K562 (cell line): Measurements from ENCODE around the gene DNASE1L3.

ENCODE experiments used
- CTCF ChIP-seq, 3 experiments: IDR thresholded peaks in 2 of 3; conservative IDR thresholded peaks in 1 of 3; 2 replicates each; pipeline ENCODE4 v1.5.1; 2011 to 2012; ENCODE audit warnings: low read length in 3 of 3, mild to moderate bottlenecking in 3 of 3, control low read depth in 2 of 3, improper control_type of control experiment in 1 of 3, inconsistent platforms in 1 of 3, low read depth in 1 of 3, mixed read lengths in 1 of 3, moderate library complexity in 1 of 3; ENCODE audit not compliant: insufficient read depth in 2 of 3
- FOXK1 ChIP-seq: sonication (generic); formaldehyde crosslinking; IDR thresholded peaks from 2 replicates; pipeline ENCODE4 v1.8.0; 2022; ENCODE audit warnings: missing genetic modification reagents, mild to moderate bottlenecking, borderline replicate concordance
- GMEB1 ChIP-seq: fragments of 250-450 bp; sonication (Bioruptor Pico); IDR thresholded peaks from 2 replicates; pipeline ENCODE4 v1.4.0; 2020; ENCODE audit warnings: mild to moderate bottlenecking
- MAX ChIP-seq: sonication (generic); formaldehyde crosslinking; IDR thresholded peaks from 2 replicates; pipeline ENCODE4 v1.9.0; 2022; ENCODE audit warnings: mild to moderate bottlenecking, missing genetic modification reagents
- POLR2A ChIP-seq: fragments of 450-650 bp; conservative IDR thresholded peaks from 2 replicates; pipeline ENCODE4 v1.6.1; 2016
- POLR3A ChIP-seq: IDR thresholded peaks from 2 replicates; pipeline ENCODE4 v1.6.1; 2011; ENCODE audit warnings: borderline replicate concordance, mild to moderate bottlenecking, moderate library complexity; ENCODE audit not compliant: insufficient read length, insufficient read depth; ENCODE audit errors: extremely low read depth
- PRDM10 ChIP-seq: fragments of 450-650 bp; IDR thresholded peaks from 2 replicates; pipeline ENCODE4 v1.6.1; 2018; ENCODE audit not compliant: partially characterized antibody
- RBM39 ChIP-seq: fragments of 200-400 bp; formaldehyde crosslinking; optimal IDR thresholded peaks from 2 replicates; pipeline ENCODE3; 2018; ENCODE audit warnings: low read depth, low read length
- RFX5 ChIP-seq: IDR thresholded peaks from 2 replicates; pipeline ENCODE4 v1.6.1; 2011; ENCODE audit warnings: low read depth, mild to moderate bottlenecking, improper control_type of control experiment, low read length
- UBTF ChIP-seq, 2 experiments: IDR thresholded peaks; 2 replicates each; pipeline ENCODE4 v1.6.1; 2012; ENCODE audit warnings: improper control_type of control experiment in 2 of 2, low read depth in 2 of 2, low read length in 2 of 2, borderline replicate concordance in 1 of 2

- TF ChIP-seq CTCF (IDR thresholded peaks at IDR 0.05 in 2 of 3, conservative IDR thresholded peaks at IDR 0.05 in 1 of 3; ENCODE audit: insufficient read depth in 2 of 3, low read depth in 1 of 3, low read length in 3 of 3) (no peak), PRDM10 (no peak), UBTF (IDR thresholded peaks at IDR 0.05; ENCODE audit: borderline replicate concordance in 1 of 2, low read depth in 2 of 2, low read length in 2 of 2) (no peak), POLR3A (no peak), RFX5 (no peak), MAX (CRISPR knock-in tag) (no peak), GMEB1 (CRISPR knock-in tag) (no peak), FOXK1 (CRISPR knock-in tag) (no peak), RBM39 (no peak), POLR2A (no peak)
Measured at GRCh38 chr3:58164906-58165821, 45.6 kb downstream of the DNASE1L3 start.
